Esophagus muscularis mucosa (tissue), 3 donors: ENCODE measurements around the gene HLA-DOB.

ENCODE experiments used
- POLR2A ChIP-seq: fragments of 450-650 bp; IDR thresholded peaks from one replicate; pipeline ENCODE4 v1.6.1; 2017; ENCODE audit warnings: antibody characterized with exemption, moderate library complexity, mild to moderate bottlenecking, low read depth
- POLR2AphosphoS5 ChIP-seq, 2 donors: sonication (generic); formaldehyde crosslinking; IDR thresholded peaks; one replicate each; pipeline ENCODE4 v1.6.1; 2017; ENCODE audit warnings: antibody characterized with exemption in 2 of 2
- TF ChIP-seq, protein P1 (sequence below), 3 experiments: fragments of 200-600 bp in 2 of 3; fragments of 450-650 bp in 1 of 3; sonication (generic) in 2 of 3; IDR thresholded peaks; one replicate each; pipeline ENCODE4 v1.5.1; 2017 to 2019; ENCODE audit warnings: antibody characterized with exemption in 3 of 3, mild to moderate bottlenecking in 2 of 3, moderate library complexity in 1 of 3

DNA sequence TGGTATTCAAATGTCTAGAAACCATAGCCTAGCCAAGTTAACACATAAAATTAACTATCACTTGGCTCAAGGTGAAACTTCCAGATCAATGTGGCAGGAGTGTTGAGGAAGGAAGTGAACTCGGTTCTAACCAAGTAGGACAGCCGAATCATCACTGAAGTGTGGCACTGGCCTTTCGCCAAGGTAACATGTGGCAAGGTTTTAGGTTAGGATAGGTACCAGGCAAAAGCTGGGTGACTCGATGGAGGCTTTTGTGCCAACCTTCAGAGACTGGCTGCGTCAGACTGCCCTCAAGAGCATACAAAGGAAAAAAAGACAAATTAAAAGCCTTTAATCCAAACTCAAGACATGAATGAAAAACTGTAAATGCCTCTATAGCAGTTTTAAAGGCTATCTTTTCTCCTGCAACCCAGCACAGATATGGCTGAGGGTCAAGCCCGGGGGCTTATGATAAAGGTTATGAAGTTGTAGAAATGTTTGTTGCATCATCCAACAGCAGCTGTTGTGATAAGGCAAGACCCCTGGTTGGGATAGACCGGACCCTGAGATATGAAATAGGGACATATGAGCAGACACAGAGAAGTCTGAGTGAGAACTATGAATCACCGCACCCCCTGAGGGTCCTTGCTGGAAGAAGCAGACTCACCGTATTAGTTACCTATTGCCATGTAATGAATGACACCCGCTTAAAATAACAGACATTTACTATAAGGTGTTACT, 49.1 kb upstream of the HLA-DOB start:
- TF ChIP-seq, protein P1, sequence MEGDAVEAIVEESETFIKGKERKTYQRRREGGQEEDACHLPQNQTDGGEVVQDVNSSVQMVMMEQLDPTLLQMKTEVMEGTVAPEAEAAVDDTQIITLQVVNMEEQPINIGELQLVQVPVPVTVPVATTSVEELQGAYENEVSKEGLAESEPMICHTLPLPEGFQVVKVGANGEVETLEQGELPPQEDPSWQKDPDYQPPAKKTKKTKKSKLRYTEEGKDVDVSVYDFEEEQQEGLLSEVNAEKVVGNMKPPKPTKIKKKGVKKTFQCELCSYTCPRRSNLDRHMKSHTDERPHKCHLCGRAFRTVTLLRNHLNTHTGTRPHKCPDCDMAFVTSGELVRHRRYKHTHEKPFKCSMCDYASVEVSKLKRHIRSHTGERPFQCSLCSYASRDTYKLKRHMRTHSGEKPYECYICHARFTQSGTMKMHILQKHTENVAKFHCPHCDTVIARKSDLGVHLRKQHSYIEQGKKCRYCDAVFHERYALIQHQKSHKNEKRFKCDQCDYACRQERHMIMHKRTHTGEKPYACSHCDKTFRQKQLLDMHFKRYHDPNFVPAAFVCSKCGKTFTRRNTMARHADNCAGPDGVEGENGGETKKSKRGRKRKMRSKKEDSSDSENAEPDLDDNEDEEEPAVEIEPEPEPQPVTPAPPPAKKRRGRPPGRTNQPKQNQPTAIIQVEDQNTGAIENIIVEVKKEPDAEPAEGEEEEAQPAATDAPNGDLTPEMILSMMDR (IDR thresholded peaks at IDR 0.05) = no peak
- TF ChIP-seq POLR2A = no peak
- no peak for TF ChIP-seq POLR2AphosphoS5 (IDR thresholded peaks at IDR 0.05)
